ENCODE data around the gene DCC.

DNA sequence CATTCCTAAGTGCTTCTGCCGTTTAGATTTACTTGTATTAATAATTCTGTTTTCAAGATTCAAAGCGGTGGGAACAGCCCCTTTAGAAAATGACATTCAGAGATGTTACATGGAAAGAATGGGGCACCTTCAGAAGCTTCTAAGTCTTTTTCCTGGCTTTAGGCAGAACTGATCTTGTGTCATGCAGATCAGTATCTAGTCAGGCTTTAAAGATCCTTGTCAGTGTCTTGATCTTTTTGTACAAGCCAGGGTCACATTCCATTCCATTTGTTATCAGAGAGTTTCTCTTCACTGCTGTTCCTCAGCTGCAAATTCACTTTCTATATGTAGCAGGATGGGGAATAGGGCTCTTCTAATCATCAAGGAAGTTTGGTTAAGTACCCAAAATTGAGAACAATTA, 275.3 kb downstream of the DCC start:
- TF ChIP-seq CTCF (conservative IDR thresholded peaks at IDR 0.05; ENCODE audit: low read depth, low read length) (no peak), EZH2 (IDR thresholded peaks at IDR 0.05; ENCODE audit: low read length, unreplicated experiment) (no peak), EZH2phosphoT487 (IDR thresholded peaks at IDR 0.05; ENCODE audit: borderline replicate concordance, low read length) (no peak)

All from PC-3 (cell line).